T-helper 17 cell (primary cell): ENCODE data around the gene MYZAP. TPM values are rescaled to one million over a fixed set of nuclear protein-coding genes. Genes with fewer than 3 reads are reported as not detected.

Source experiments
- ATAC-seq: fragments of 150-1000 bp; cut with Tn5 transposase; 2 replicates; pipeline ENCODE4 v1.10.0; 2021; ENCODE audit warnings: mild to moderate bottlenecking, moderate library complexity
- DNase-seq, 3 donors: peaks; one replicate each; pipeline versions ENCODE4 v3.0.0 to v3.0.0-alpha.2; 2020 to 2021
- H3K9me3 ChIP-seq: one replicate; pipeline ENCODE4 v1.7.0; 2013; ENCODE audit warnings: low read length, mild to moderate bottlenecking; ENCODE audit not compliant: control insufficient read depth, poor library complexity, severe bottlenecking
- H3K27ac Mint-ChIP-seq: one replicate; pipeline ENCODE4 v1.8.0; 2022; ENCODE audit warnings: mild to moderate bottlenecking, moderate library complexity, mixed read lengths
- H3K27me3 Mint-ChIP-seq: one replicate; pipeline ENCODE4 v1.8.0; 2022; ENCODE audit warnings: mixed read lengths
- H3K36me3 Mint-ChIP-seq: one replicate; pipeline ENCODE4 v1.8.0; 2022; ENCODE audit warnings: low read depth, mixed read lengths
- H3K4me1 Mint-ChIP-seq: one replicate; pipeline ENCODE4 v1.8.0; 2022; ENCODE audit warnings: mild to moderate bottlenecking, mixed read lengths
- H3K4me3 Mint-ChIP-seq: one replicate; pipeline ENCODE4 v1.8.0; 2022; ENCODE audit warnings: mild to moderate bottlenecking, moderate library complexity, mixed read lengths
- total RNA-seq, 4 donors: library from RNA in 2 of 4; stranded (reverse) in 2 of 4; gene quantifications; one replicate each; pipeline ENCODE4 v1.2.3 and lab custom pipeline; 2022 to 2026

The MYZAP gene
- total RNA-seq, 2 donors from 2014 or later, result 0.15 to 6.2 TPM

- no peaks in the 10 kb centered on the region for H3K9me3 ChIP-seq
- Mint-ChIP-seq H3K4me3 (no peak overlapping the region), H3K36me3 (peaks cover 2% of the 10 kb centered on the region), H3K27me3 (peaks cover 42% of the 10 kb centered on the region), H3K27ac (no peak overlapping the region), H3K4me1 (peaks cover 15% of the 10 kb centered on the region)
- ATAC-seq, result no peak
- no peak for DNase-seq
Measured at GRCh38 chr15:57589281-57589680, 2.4 kb upstream of the MYZAP start.

GRCh38 chr15:57589754-57590153 is 1.9 kb upstream of the MYZAP start:
- ATAC-seq, result no peak
- H3K9me3 ChIP-seq, result no peaks in the 10 kb centered on the region
- DNase-seq, result no peak
- no peak overlapping the region for H3K27ac Mint-ChIP-seq
- peaks cover 42% of the 10 kb centered on the region for H3K27me3 Mint-ChIP-seq
- H3K4me1 Mint-ChIP-seq, result peaks cover 15% of the 10 kb centered on the region
- H3K36me3 Mint-ChIP-seq, result peaks cover 2% of the 10 kb centered on the region
- H3K4me3 Mint-ChIP-seq, result no peak overlapping the region

GRCh38 chr15:57591237-57591821 is 375 bp upstream of the MYZAP start:
- Mint-ChIP-seq H3K27ac (no peak overlapping the region), H3K4me3 (peak overlapping the region; percentile 55), H3K36me3 (peaks cover 2% of the 10 kb centered on the region), H3K27me3 (peaks cover 55% of the 10 kb centered on the region), H3K4me1 (peaks cover 15% of the 10 kb centered on the region)
- no peaks in the 10 kb centered on the region for H3K9me3 ChIP-seq
- DNase-seq, result no peak
- no peak for ATAC-seq

- peaks cover 13% of the 10 kb centered on the region for H3K4me1 Mint-ChIP-seq
- no peak overlapping the region for H3K27ac Mint-ChIP-seq
- H3K4me3 Mint-ChIP-seq, result peak overlapping the region; percentile 73
- H3K27me3 Mint-ChIP-seq, result peaks cover 61% of the 10 kb centered on the region
- H3K36me3 Mint-ChIP-seq, result peaks cover 2% of the 10 kb centered on the region
- ATAC-seq, result no peak
- no peaks in the 10 kb centered on the region for H3K9me3 ChIP-seq
- no peak for DNase-seq
Measured at GRCh38 chr15:57592426-57592825, 722 bp downstream of the MYZAP start.

- H3K9me3 ChIP-seq, result no peaks in the 10 kb centered on the region
- Mint-ChIP-seq H3K4me1 (peaks cover 9% of the 10 kb centered on the region), H3K36me3 (peaks cover 2% of the 10 kb centered on the region), H3K27ac (no peak overlapping the region), H3K4me3 (peak overlapping the region; percentile 73), H3K27me3 (peaks cover 61% of the 10 kb centered on the region)
- ATAC-seq (no peak), DNase-seq (no peak)
Measured at GRCh38 chr15:57592836-57593420, 1.2 kb downstream of the MYZAP start.

GRCh38 chr15:57594479-57594878 is 2.8 kb downstream of the MYZAP start:
- no peak overlapping the region for H3K4me3 Mint-ChIP-seq
- no peaks in the 10 kb centered on the region for H3K9me3 ChIP-seq
- peaks cover 9% of the 10 kb centered on the region for H3K4me1 Mint-ChIP-seq
- peaks cover 2% of the 10 kb centered on the region for H3K36me3 Mint-ChIP-seq
- peaks cover 65% of the 10 kb centered on the region for H3K27me3 Mint-ChIP-seq
- ATAC-seq (no peak), DNase-seq (no peak)
- no peak overlapping the region for H3K27ac Mint-ChIP-seq

- Mint-ChIP-seq H3K27ac (no peak overlapping the region), H3K27me3 (peaks cover 58% of the 10 kb centered on the region), H3K4me3 (no peak overlapping the region), H3K36me3 (peaks cover 2% of the 10 kb centered on the region), H3K4me1 (peaks cover 6% of the 10 kb centered on the region)
- ATAC-seq, result no peak
- DNase-seq, result no peak
- H3K9me3 ChIP-seq, result no peaks in the 10 kb centered on the region
Measured at GRCh38 chr15:57595011-57595866, 3.5 kb downstream of the MYZAP start.

GRCh38 chr15:57596301-57596855 is 4.7 kb downstream of the MYZAP start:
- H3K9me3 ChIP-seq, result no peaks in the 10 kb centered on the region
- no peak overlapping the region for H3K27ac Mint-ChIP-seq
- DNase-seq, result no peak
- peaks cover 51% of the 10 kb centered on the region for H3K27me3 Mint-ChIP-seq
- no peak for ATAC-seq
- H3K4me3 Mint-ChIP-seq, result no peak overlapping the region
- peaks cover 2% of the 10 kb centered on the region for H3K36me3 Mint-ChIP-seq
- peaks cover 4% of the 10 kb centered on the region for H3K4me1 Mint-ChIP-seq

GRCh38 chr15:57596978-57597377 is 5.3 kb downstream of the MYZAP start:
- ATAC-seq (no peak), DNase-seq (no peak)
- no peaks in the 10 kb centered on the region for H3K9me3 ChIP-seq
- peaks cover 52% of the 10 kb centered on the region for H3K27me3 Mint-ChIP-seq
- H3K4me3 Mint-ChIP-seq, result no peak overlapping the region
- peaks cover 2% of the 10 kb centered on the region for H3K36me3 Mint-ChIP-seq
- peaks cover 2% of the 10 kb centered on the region for H3K4me1 Mint-ChIP-seq
- no peak overlapping the region for H3K27ac Mint-ChIP-seq

GRCh38 chr15:57597431-57597830 is 5.7 kb downstream of the MYZAP start:
- H3K27ac Mint-ChIP-seq, result no peak overlapping the region
- peaks cover 52% of the 10 kb centered on the region for H3K27me3 Mint-ChIP-seq
- no peak for ATAC-seq
- no peaks in the 10 kb centered on the region for H3K9me3 ChIP-seq
- DNase-seq, result no peak
- peaks cover 2% of the 10 kb centered on the region for H3K36me3 Mint-ChIP-seq
- H3K4me1 Mint-ChIP-seq, result peaks cover 2% of the 10 kb centered on the region
- H3K4me3 Mint-ChIP-seq, result no peak overlapping the region

GRCh38 chr15:57598346-57598745 is 6.6 kb downstream of the MYZAP start:
- H3K4me3 Mint-ChIP-seq, result no peak overlapping the region
- peaks cover 2% of the 10 kb centered on the region for H3K4me1 Mint-ChIP-seq
- no peaks in the 10 kb centered on the region for H3K36me3 Mint-ChIP-seq
- no peak for ATAC-seq
- H3K27me3 Mint-ChIP-seq, result peaks cover 51% of the 10 kb centered on the region
- H3K9me3 ChIP-seq, result no peaks in the 10 kb centered on the region
- no peak overlapping the region for H3K27ac Mint-ChIP-seq
- no peak for DNase-seq

- H3K4me1 Mint-ChIP-seq, result peaks cover 2% of the 10 kb centered on the region
- H3K9me3 ChIP-seq, result no peaks in the 10 kb centered on the region
- no peaks in the 10 kb centered on the region for H3K36me3 Mint-ChIP-seq
- ATAC-seq, result no peak
- no peak for DNase-seq
- no peak overlapping the region for H3K27ac Mint-ChIP-seq
- peaks cover 54% of the 10 kb centered on the region for H3K27me3 Mint-ChIP-seq
- no peak overlapping the region for H3K4me3 Mint-ChIP-seq
Measured at GRCh38 chr15:57599296-57599810, 7.6 kb downstream of the MYZAP start.

GRCh38 chr15:57600197-57600596 is 8.5 kb downstream of the MYZAP start:
- H3K27me3 Mint-ChIP-seq, result peaks cover 57% of the 10 kb centered on the region

More at GRCh38 chr15:57600197-57600596, 8.5 kb downstream of the MYZAP start:
- H3K9me3 ChIP-seq, result no peaks in the 10 kb centered on the region
- H3K36me3 Mint-ChIP-seq, result peaks cover 4% of the 10 kb centered on the region
- peaks cover 2% of the 10 kb centered on the region for H3K4me1 Mint-ChIP-seq
- no peak overlapping the region for H3K27ac Mint-ChIP-seq
- no peak for DNase-seq
- ATAC-seq, result no peak
- H3K4me3 Mint-ChIP-seq, result no peak overlapping the region
